Prostate gland (tissue), 2 donors: Measurements from ENCODE around the gene CCDC122.

Experiments
- CTCF ChIP-seq, 4 experiments: fragments of 200-600 bp in 2 of 4; fragments of 450-650 bp in 2 of 4; sonication (generic) in 2 of 4; IDR thresholded peaks; 1 replicate in 3 of 4; 2 replicates in 1 of 4; pipeline ENCODE4 v1.5.1; 2016 to 2019; ENCODE audit warnings: antibody characterized with exemption in 4 of 4, mild to moderate bottlenecking in 2 of 4, moderate library complexity in 2 of 4
- POLR2A ChIP-seq: fragments of 450-650 bp; IDR thresholded peaks from one replicate; pipeline ENCODE4 v1.6.1; 2016; ENCODE audit warnings: antibody characterized with exemption, mild to moderate bottlenecking

DNA sequence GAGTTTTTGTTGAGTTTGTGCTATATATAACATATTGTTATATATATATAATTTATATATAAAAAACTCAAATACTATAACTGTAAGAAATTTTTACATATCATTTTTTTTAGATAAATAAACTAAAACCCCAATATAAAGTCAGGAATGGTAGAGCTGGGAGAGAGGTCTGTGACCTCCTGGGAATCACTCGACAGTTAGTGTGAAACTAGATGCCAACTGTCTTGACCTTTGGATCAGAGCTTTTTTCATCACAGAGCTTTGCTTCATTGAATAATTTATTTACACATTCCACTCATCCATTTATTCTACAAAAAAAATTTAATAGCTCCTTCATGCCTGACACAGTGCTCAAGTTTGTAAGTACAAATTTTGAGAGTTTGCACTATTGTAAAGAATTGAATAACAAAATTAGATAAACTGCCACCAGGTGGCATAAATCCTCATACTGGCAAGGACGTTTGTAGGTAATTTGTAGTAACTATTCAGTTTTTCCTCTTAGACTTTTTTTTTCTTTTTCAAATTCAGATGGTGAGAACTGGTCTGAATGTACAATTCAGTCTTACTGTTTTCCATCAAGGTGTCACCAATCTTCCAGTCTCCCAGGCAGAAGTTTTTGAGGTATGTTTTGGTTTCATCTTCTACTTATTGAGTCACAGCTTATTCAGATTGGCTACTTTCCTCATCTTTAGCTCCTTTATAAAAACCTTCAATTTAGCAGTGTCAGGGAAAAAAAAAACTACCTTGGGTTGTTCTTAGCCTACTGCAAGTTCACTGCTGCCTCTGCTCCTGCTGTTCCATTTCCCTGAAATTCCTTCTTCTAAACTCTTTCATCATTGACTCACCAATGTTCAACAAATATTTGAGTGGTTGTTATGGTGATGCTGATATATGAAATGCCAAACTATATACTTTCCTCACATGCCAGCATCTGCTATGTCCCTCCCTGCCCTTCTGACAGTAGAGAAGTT, 28.9 kb upstream of the CCDC122 start:
- peak; percentile 34 to 78 (median 68) for TF ChIP-seq CTCF (IDR thresholded peaks at IDR 0.05)
- TF ChIP-seq POLR2A: no peak
